Thyroid gland (tissue), 4 donors: ENCODE measurements around the gene ATRIP.

Experiments used
- POLR2A ChIP-seq, 2 donors: fragments of 450-650 bp; IDR thresholded peaks; one replicate each; pipeline ENCODE4 v1.6.1; 2017; ENCODE audit warnings: antibody characterized with exemption in 2 of 2, mild to moderate bottlenecking in 2 of 2, moderate library complexity in 1 of 2
- TF ChIP-seq, protein P1 (sequence below), 6 experiments: fragments of 200-600 bp in 3 of 6; fragments of 450-650 bp in 3 of 6; sonication (generic) in 3 of 6; IDR thresholded peaks; one replicate each; pipeline ENCODE4 v1.5.1; 2016 to 2019; ENCODE audit warnings: antibody characterized with exemption in 6 of 6, mild to moderate bottlenecking in 2 of 6, inconsistent platforms in 1 of 6, moderate library complexity in 1 of 6

GRCh38 chr3:48435774-48436476 is 10.6 kb upstream of the ATRIP start:
- TF ChIP-seq, protein P1, sequence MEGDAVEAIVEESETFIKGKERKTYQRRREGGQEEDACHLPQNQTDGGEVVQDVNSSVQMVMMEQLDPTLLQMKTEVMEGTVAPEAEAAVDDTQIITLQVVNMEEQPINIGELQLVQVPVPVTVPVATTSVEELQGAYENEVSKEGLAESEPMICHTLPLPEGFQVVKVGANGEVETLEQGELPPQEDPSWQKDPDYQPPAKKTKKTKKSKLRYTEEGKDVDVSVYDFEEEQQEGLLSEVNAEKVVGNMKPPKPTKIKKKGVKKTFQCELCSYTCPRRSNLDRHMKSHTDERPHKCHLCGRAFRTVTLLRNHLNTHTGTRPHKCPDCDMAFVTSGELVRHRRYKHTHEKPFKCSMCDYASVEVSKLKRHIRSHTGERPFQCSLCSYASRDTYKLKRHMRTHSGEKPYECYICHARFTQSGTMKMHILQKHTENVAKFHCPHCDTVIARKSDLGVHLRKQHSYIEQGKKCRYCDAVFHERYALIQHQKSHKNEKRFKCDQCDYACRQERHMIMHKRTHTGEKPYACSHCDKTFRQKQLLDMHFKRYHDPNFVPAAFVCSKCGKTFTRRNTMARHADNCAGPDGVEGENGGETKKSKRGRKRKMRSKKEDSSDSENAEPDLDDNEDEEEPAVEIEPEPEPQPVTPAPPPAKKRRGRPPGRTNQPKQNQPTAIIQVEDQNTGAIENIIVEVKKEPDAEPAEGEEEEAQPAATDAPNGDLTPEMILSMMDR (IDR thresholded peaks at IDR 0.05) = peak; percentile 94 to 100 (median 99)
- peak in 1 of 2 donors; percentile 9 for TF ChIP-seq POLR2A (IDR thresholded peaks at IDR 0.05)
